ENCODE data around the gene KCNH1. TPM values are rescaled to one million over a fixed set of nuclear protein-coding genes. Genes with fewer than 3 reads are reported as not detected.

Gene KCNH1
- total RNA-seq, 1 donor from 2014 or later = not detected

GRCh38 chr1:211129776-211130175, 4.2 kb downstream of the KCNH1 start:
- H3K27me3 Mint-ChIP-seq (ENCODE audit: insufficient read depth) = peaks cover 55% of the 10 kb centered on the region
- no peak overlapping the region for H3K27ac Mint-ChIP-seq
- intact Hi-C loops (cut with micrococcal nuclease) = loop anchor here (10.0 kb wide), 1 partner anchor 345 kb away; no protein-coding TSS in a partner anchor
- H3K36me3 Mint-ChIP-seq (ENCODE audit: low read depth) = no peaks in the 10 kb centered on the region
- no peak for DNase-seq (ENCODE audit: low spot score)
- no peaks in the 10 kb centered on the region for H3K9me3 Mint-ChIP-seq
- H3K4me1 Mint-ChIP-seq (ENCODE audit: low read depth) = no peaks in the 10 kb centered on the region
- no peak overlapping the region for H3K4me3 Mint-ChIP-seq

- no peaks in the 10 kb centered on the region for H3K4me1 Mint-ChIP-seq (ENCODE audit: low read depth)
These were observed 6.8 kb downstream of the KCNH1 start for GRCh38 chr1:211127166-211127565.

GRCh38 chr1:211126622-211127021, 7.3 kb downstream of the KCNH1 start:
- Mint-ChIP-seq H3K4me1 (ENCODE audit: low read depth) (no peaks in the 10 kb centered on the region), H3K36me3 (ENCODE audit: low read depth) (no peaks in the 10 kb centered on the region), H3K27me3 (ENCODE audit: insufficient read depth) (peaks cover 34% of the 10 kb centered on the region), H3K27ac (no peak overlapping the region), H3K9me3 (no peaks in the 10 kb centered on the region), H3K4me3 (no peak overlapping the region)
- no peak for DNase-seq (ENCODE audit: low spot score)
- intact Hi-C loops (cut with micrococcal nuclease) = no loop called here

More at GRCh38 chr1:211127166-211127565, 6.8 kb downstream of the KCNH1 start:
- Mint-ChIP-seq H3K27me3 (ENCODE audit: insufficient read depth) (peaks cover 38% of the 10 kb centered on the region), H3K27ac (no peak overlapping the region), H3K4me3 (no peak overlapping the region), H3K9me3 (no peaks in the 10 kb centered on the region), H3K36me3 (ENCODE audit: low read depth) (no peaks in the 10 kb centered on the region)
- DNase-seq (ENCODE audit: low spot score) = no peak
- intact Hi-C loops (cut with micrococcal nuclease) = no loop called here

GRCh38 chr1:211118407-211119102, 15.4 kb downstream of the KCNH1 start:
- H3K27me3 Mint-ChIP-seq (ENCODE audit: insufficient read depth) = peaks cover 9% of the 10 kb centered on the region
- intact Hi-C loops (cut with micrococcal nuclease) = no loop called here

GRCh38 chr1:211114446-211114845, 19.5 kb downstream of the KCNH1 start:
- intact Hi-C loops (cut with micrococcal nuclease) = no loop called here
- peaks cover 7% of the 10 kb centered on the region for H3K27me3 Mint-ChIP-seq (ENCODE audit: insufficient read depth)
- H3K36me3 Mint-ChIP-seq (ENCODE audit: low read depth) = no peaks in the 10 kb centered on the region
- DNase-seq (ENCODE audit: low spot score) = no peak
- H3K9me3 Mint-ChIP-seq = no peaks in the 10 kb centered on the region
- no peak overlapping the region for H3K27ac Mint-ChIP-seq
- no peak overlapping the region for H3K4me3 Mint-ChIP-seq
- H3K4me1 Mint-ChIP-seq (ENCODE audit: low read depth) = no peaks in the 10 kb centered on the region

More at GRCh38 chr1:211118407-211119102, 15.4 kb downstream of the KCNH1 start:
- no peak overlapping the region for H3K27ac Mint-ChIP-seq
- no peaks in the 10 kb centered on the region for H3K9me3 Mint-ChIP-seq
- no peaks in the 10 kb centered on the region for H3K4me1 Mint-ChIP-seq (ENCODE audit: low read depth)
- H3K4me3 Mint-ChIP-seq = no peak overlapping the region
- no peak for DNase-seq (ENCODE audit: low spot score)
- H3K36me3 Mint-ChIP-seq (ENCODE audit: low read depth) = no peaks in the 10 kb centered on the region

- DNase-seq (ENCODE audit: low spot score) = no peak
- no peaks in the 10 kb centered on the region for H3K4me1 Mint-ChIP-seq (ENCODE audit: low read depth)
- H3K4me3 Mint-ChIP-seq = no peak overlapping the region
- no peaks in the 10 kb centered on the region for H3K36me3 Mint-ChIP-seq (ENCODE audit: low read depth)
- H3K27ac Mint-ChIP-seq = no peak overlapping the region
- intact Hi-C loops (cut with micrococcal nuclease) = no loop called here
- H3K27me3 Mint-ChIP-seq (ENCODE audit: insufficient read depth) = peaks cover 7% of the 10 kb centered on the region
- no peaks in the 10 kb centered on the region for H3K9me3 Mint-ChIP-seq
These were observed 20.4 kb downstream of the KCNH1 start for GRCh38 chr1:211113566-211113965.

- no peaks in the 10 kb centered on the region for H3K36me3 Mint-ChIP-seq (ENCODE audit: low read depth)
- peaks cover 13% of the 10 kb centered on the region for H3K27me3 Mint-ChIP-seq (ENCODE audit: insufficient read depth)
- no peaks in the 10 kb centered on the region for H3K9me3 Mint-ChIP-seq
- intact Hi-C loops (cut with micrococcal nuclease) = no loop called here
- no peak for DNase-seq (ENCODE audit: low spot score)
- H3K4me3 Mint-ChIP-seq = no peak overlapping the region
- H3K27ac Mint-ChIP-seq = no peak overlapping the region
- no peaks in the 10 kb centered on the region for H3K4me1 Mint-ChIP-seq (ENCODE audit: low read depth)
These were observed 22.6 kb downstream of the KCNH1 start for GRCh38 chr1:211111351-211111750.

- Mint-ChIP-seq H3K27ac (no peak overlapping the region), H3K27me3 (ENCODE audit: insufficient read depth) (no peaks in the 10 kb centered on the region), H3K9me3 (no peaks in the 10 kb centered on the region), H3K36me3 (ENCODE audit: low read depth) (no peaks in the 10 kb centered on the region), H3K4me3 (no peak overlapping the region), H3K4me1 (ENCODE audit: low read depth) (no peaks in the 10 kb centered on the region)
- DNase-seq (ENCODE audit: low spot score) = no peak
- intact Hi-C loops (cut with micrococcal nuclease) = no loop called here
These were observed 32.5 kb downstream of the KCNH1 start for GRCh38 chr1:211101481-211101880.

GRCh38 chr1:211099393-211099792, 34.6 kb downstream of the KCNH1 start:
- Mint-ChIP-seq H3K36me3 (ENCODE audit: low read depth) (no peaks in the 10 kb centered on the region), H3K9me3 (no peaks in the 10 kb centered on the region), H3K4me3 (no peak overlapping the region), H3K27me3 (ENCODE audit: insufficient read depth) (peaks cover under 1% of the 10 kb centered on the region), H3K27ac (no peak overlapping the region), H3K4me1 (ENCODE audit: low read depth) (no peaks in the 10 kb centered on the region)
- intact Hi-C loops (cut with micrococcal nuclease) = no loop called here
- no peak for DNase-seq (ENCODE audit: low spot score)

GRCh38 chr1:211095381-211095780, 38.6 kb downstream of the KCNH1 start:
- DNase-seq (ENCODE audit: low spot score) = no peak
- Mint-ChIP-seq H3K9me3 (no peaks in the 10 kb centered on the region), H3K27ac (no peak overlapping the region), H3K4me1 (ENCODE audit: low read depth) (no peaks in the 10 kb centered on the region), H3K4me3 (no peak overlapping the region), H3K27me3 (ENCODE audit: insufficient read depth) (peaks cover 3% of the 10 kb centered on the region), H3K36me3 (ENCODE audit: low read depth) (no peaks in the 10 kb centered on the region)
- intact Hi-C loops (cut with micrococcal nuclease) = no loop called here

GRCh38 chr1:211092955-211093354, 41.0 kb downstream of the KCNH1 start:
- DNase-seq (ENCODE audit: low spot score) = no peak
- H3K27ac Mint-ChIP-seq = no peak overlapping the region
- intact Hi-C loops (cut with micrococcal nuclease) = no loop called here
- H3K27me3 Mint-ChIP-seq (ENCODE audit: insufficient read depth) = peaks cover 7% of the 10 kb centered on the region
- no peaks in the 10 kb centered on the region for H3K4me1 Mint-ChIP-seq (ENCODE audit: low read depth)
- H3K4me3 Mint-ChIP-seq = no peak overlapping the region
- no peaks in the 10 kb centered on the region for H3K9me3 Mint-ChIP-seq
- H3K36me3 Mint-ChIP-seq (ENCODE audit: low read depth) = no peaks in the 10 kb centered on the region

GRCh38 chr1:211091867-211092266, 42.1 kb downstream of the KCNH1 start:
- peaks cover 7% of the 10 kb centered on the region for H3K27me3 Mint-ChIP-seq (ENCODE audit: insufficient read depth)
- no peak overlapping the region for H3K27ac Mint-ChIP-seq
- H3K9me3 Mint-ChIP-seq = no peaks in the 10 kb centered on the region
- H3K4me3 Mint-ChIP-seq = no peak overlapping the region
- no peak for DNase-seq (ENCODE audit: low spot score)
- H3K36me3 Mint-ChIP-seq (ENCODE audit: low read depth) = no peaks in the 10 kb centered on the region
- H3K4me1 Mint-ChIP-seq (ENCODE audit: low read depth) = no peaks in the 10 kb centered on the region
- intact Hi-C loops (cut with micrococcal nuclease) = no loop called here

GRCh38 chr1:211089536-211089935, 44.4 kb downstream of the KCNH1 start:
- H3K27me3 Mint-ChIP-seq (ENCODE audit: insufficient read depth) = peaks cover 9% of the 10 kb centered on the region
- no peaks in the 10 kb centered on the region for H3K4me1 Mint-ChIP-seq (ENCODE audit: low read depth)
- H3K36me3 Mint-ChIP-seq (ENCODE audit: low read depth) = no peaks in the 10 kb centered on the region
- H3K9me3 Mint-ChIP-seq = no peaks in the 10 kb centered on the region
- H3K27ac Mint-ChIP-seq = no peak overlapping the region
- no peak for DNase-seq (ENCODE audit: low spot score)
- intact Hi-C loops (cut with micrococcal nuclease) = no loop called here
- no peak overlapping the region for H3K4me3 Mint-ChIP-seq

- no peak overlapping the region for H3K4me3 Mint-ChIP-seq
- H3K9me3 Mint-ChIP-seq = no peaks in the 10 kb centered on the region
- no peak for DNase-seq (ENCODE audit: low spot score)
- H3K36me3 Mint-ChIP-seq (ENCODE audit: low read depth) = no peaks in the 10 kb centered on the region
- H3K27ac Mint-ChIP-seq = no peak overlapping the region
- intact Hi-C loops (cut with micrococcal nuclease) = no loop called here
- peaks cover 6% of the 10 kb centered on the region for H3K27me3 Mint-ChIP-seq (ENCODE audit: insufficient read depth)
- no peaks in the 10 kb centered on the region for H3K4me1 Mint-ChIP-seq (ENCODE audit: low read depth)
These were observed 45.8 kb downstream of the KCNH1 start for GRCh38 chr1:211088156-211088555.
